Smooth muscle cell of bladder (primary cell): ENCODE results near the gene CTNNAL1. TPM values are rescaled to one million over a fixed set of nuclear protein-coding genes. Genes with fewer than 3 reads are reported as not detected.

Experiments used
- total RNA-seq: library from RNA; depleted of rRNA; stranded (reverse); fragments of >200 nt; gene quantifications from 2 replicates; pipeline ENCODE4 v1.2.3, GENCODE V29; 2014

The CTNNAL1 gene, protein sequence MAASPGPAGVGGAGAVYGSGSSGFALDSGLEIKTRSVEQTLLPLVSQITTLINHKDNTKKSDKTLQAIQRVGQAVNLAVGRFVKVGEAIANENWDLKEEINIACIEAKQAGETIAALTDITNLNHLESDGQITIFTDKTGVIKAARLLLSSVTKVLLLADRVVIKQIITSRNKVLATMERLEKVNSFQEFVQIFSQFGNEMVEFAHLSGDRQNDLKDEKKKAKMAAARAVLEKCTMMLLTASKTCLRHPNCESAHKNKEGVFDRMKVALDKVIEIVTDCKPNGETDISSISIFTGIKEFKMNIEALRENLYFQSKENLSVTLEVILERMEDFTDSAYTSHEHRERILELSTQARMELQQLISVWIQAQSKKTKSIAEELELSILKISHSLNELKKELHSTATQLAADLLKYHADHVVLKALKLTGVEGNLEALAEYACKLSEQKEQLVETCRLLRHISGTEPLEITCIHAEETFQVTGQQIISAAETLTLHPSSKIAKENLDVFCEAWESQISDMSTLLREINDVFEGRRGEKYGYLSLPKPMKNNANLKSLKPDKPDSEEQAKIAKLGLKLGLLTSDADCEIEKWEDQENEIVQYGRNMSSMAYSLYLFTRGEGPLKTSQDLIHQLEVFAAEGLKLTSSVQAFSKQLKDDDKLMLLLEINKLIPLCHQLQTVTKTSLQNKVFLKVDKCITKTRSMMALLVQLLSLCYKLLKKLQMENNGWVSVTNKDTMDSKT
- 37.5 and 55.0 TPM in 2 replicates for total RNA-seq

DNA sequence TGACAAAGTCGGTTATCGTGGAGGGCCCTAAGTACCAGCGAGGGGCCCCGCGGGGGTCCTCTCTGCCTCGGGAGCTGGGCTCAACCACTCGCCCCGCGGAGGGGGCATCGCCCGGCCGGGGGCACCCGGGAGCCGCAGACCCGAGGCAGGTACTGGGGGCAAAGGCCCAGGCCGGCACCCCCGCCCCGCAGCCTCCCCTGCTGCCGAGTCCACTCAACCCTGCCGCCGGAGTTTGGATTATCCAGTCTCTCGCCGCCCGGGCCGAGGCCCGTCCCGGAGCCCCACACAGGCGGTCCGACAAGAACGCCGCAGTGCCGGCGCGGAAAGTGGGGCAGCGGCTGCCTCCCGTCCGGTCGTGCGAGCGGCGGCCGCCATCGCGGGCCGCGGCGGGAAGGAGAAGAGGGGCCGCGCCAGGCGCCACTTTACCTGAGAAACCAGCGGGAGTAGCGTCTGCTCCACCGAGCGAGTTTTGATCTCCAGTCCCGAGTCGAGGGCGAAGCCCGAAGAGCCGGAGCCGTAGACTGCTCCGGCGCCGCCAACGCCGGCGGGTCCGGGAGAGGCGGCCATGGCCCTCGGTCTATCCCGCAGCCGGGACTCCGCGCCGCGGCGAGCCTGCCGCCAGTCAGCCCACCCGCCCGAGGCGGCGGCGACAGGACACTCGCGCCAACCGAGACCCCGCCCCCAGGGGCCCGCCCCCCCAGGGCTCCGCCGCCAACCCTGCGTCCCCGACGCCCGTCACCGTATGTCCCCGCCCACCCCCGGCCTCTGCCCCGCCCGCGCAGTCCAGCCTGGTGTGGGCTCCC, at the start of gene CTNNAL1:
Gene CTNNAL1, minus strand, starts transcription at position 624 of the 803 bp plus-strand sequence. Its CDS starts 57 bp downstream, at position 567.

DNA sequence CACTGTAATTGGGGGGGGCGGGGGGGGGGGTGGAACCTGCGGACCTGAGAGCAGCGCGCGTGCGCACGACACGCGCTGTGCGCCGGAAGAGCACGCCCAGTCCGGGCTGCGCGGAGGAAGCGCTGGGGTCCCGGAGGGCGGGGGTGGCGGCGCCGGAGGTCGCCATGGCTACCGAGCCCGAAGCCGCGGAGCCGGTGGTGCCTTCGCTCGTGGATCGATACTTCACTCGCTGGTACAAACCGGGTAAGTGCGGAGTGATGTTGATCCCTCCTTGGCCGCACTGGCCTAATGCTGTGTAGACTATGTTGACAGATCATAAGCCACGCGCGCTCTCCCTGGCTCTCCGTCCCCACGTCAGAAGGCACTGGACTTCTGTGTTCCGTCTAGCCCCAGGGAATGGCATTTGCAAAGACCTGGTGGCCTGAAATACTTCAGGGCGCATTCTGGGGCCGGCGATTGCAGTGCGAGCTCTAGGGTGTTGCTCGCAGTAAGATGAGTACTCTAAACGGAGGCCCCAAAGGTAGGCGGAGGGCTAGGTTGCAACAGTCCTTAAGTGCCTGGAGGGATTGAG, 78.9 kb downstream of the CTNNAL1 start, which contains the start of gene ABITRAM:
Gene ABITRAM, plus strand, starts transcription at position 78 of the 571 bp plus-strand sequence. Its CDS starts 87 bp downstream, at position 165.

DNA sequence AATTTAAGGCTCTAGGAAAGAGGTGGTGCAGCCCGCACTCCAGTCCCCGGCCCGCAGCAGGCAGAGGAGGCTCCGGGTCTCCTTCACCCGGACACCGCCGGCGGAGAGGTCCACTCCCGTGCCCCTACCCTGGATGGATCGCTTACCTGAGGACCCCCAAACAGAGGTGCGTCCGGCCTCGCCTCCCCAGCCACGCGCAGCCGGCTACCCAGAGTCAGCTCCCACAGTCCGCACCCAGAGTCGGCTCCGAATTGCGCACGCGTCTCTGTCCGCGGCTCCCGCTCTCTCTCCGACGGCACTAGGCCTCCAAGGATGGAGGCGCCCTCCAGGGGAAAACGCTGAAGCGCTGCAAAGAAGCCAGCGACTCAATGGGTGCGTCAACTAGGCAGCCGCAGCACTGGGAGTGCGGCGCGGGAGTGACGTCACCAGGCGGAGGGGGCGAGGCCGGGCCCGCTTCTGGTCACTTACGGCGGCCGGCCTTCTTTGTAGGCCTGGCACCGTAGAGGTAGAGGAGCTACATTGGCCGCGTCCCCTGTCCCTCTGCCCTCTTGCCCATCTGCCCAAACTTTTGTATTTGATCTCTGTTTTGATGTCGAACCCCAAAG, 79.5 kb downstream of the CTNNAL1 start, which contains the start of gene ELP1:
Gene ELP1, minus strand, starts transcription at position 407 of the 605 bp plus-strand sequence. CDS start 2,978 bp downstream, outside the sequence.

Other genes with a start within 250 kb of the CTNNAL1 start
- 0.09 TPM in 1 of 2 replicates, not detected in the other for gene ACTL7B, start 157.5 kb downstream of the CTNNAL1 start, total RNA-seq
- gene ACTL7A, start 151.2 kb downstream of the CTNNAL1 start, total RNA-seq: not detected in 2 replicates
- 27.4 and 33.5 TPM in 2 replicates for gene ELP1, start 79.4 kb downstream of the CTNNAL1 start, total RNA-seq
- gene ABITRAM, start 79.1 kb downstream of the CTNNAL1 start, total RNA-seq: 3.7 and 5.0 TPM in 2 replicates
- gene TMEM245, start 106.4 kb upstream of the CTNNAL1 start, total RNA-seq: 30.2 and 37.0 TPM in 2 replicates
- gene FRRS1L, start 153.8 kb upstream of the CTNNAL1 start, total RNA-seq: 0.09 and 0.14 TPM in 2 replicates